HEK293 (cell line): ENCODE data around the gene ABCF1.
A peak's percentile ranks its signal among the peaks of the same experiment; 100 is the strongest.

ENCODE experiments used
- CTCF ChIA-PET: fragments of 350-600 bp; formaldehyde crosslinking; extraction: SDS; loops from one replicate; lab custom pipeline; 2021; ENCODE audit warnings: antibody characterized with exemption; lab: Yijun Ruan, JAX
- POLR2A ChIA-PET: fragments of 300-600 bp; formaldehyde crosslinking; extraction: SDS; loops from one replicate; lab custom pipeline; 2020; ENCODE audit warnings: antibody characterized with exemption, inconsistent platforms; lab: Yijun Ruan, JAX
- H3K27ac ChIP-seq: fragments of 200-500 bp; sonication (Bioruptor generic); 2 replicates; pipeline ENCODE4 v1.5.1; 2014; ENCODE audit warnings: low read depth, low read length, control low read depth, inconsistent platforms; ENCODE audit errors: extremely low read depth
- H3K36me3 ChIP-seq, 2 experiments: fragments of 200-500 bp in 1 of 2; sonication (Bioruptor generic) in 1 of 2; 1 replicate in 1 of 2; 2 replicates in 1 of 2; pipeline ENCODE4 v1.5.1; 2014 to 2017; ENCODE audit warnings: inconsistent platforms in 2 of 2, low read length in 2 of 2; ENCODE audit not compliant: control insufficient read depth in 2 of 2, insufficient read depth in 1 of 2
- H3K4me1 ChIP-seq: fragments of 200-500 bp; sonication (Bioruptor generic); 2 replicates; pipeline ENCODE4 v1.5.1; 2014; ENCODE audit warnings: mild to moderate bottlenecking, low read length, inconsistent platforms; ENCODE audit not compliant: control insufficient read depth, insufficient read depth
- H3K4me3 ChIP-seq: 2 replicates; pipeline ENCODE4 v1.5.1; 2011; ENCODE audit warnings: low read depth, mild to moderate bottlenecking, control low read depth, low read length, moderate library complexity
- H3K9me3 ChIP-seq: fragments of 200-500 bp; sonication (Bioruptor generic); 2 replicates; pipeline ENCODE4 v1.5.1; 2014; ENCODE audit warnings: low read depth, low read length, inconsistent platforms; ENCODE audit not compliant: control insufficient read depth, insufficient read depth
- BCL11B ChIP-seq: fragments of 450-650 bp; formaldehyde crosslinking; IDR thresholded peaks from 2 replicates; pipeline ENCODE4 v1.5.1; 2016; ENCODE audit warnings: low read depth, missing biosample characterization, missing genetic modification characterization
- EGR2 ChIP-seq: fragments of 450-650 bp; formaldehyde crosslinking; IDR thresholded peaks from 2 replicates; pipeline ENCODE4 v1.5.1; 2016; ENCODE audit warnings: low read depth, missing biosample characterization, missing genetic modification characterization
- GLIS2 ChIP-seq: fragments of 450-650 bp; formaldehyde crosslinking; IDR thresholded peaks from 2 replicates; pipeline ENCODE4 v1.5.1; 2016; ENCODE audit warnings: missing biosample characterization, missing genetic modification characterization
- HOXD13 ChIP-seq: sonication (generic); formaldehyde crosslinking; IDR thresholded peaks from 2 replicates; pipeline ENCODE4 v1.8.0; 2022; ENCODE audit warnings: missing genetic modification reagents, borderline replicate concordance
- MYNN ChIP-seq: fragments of 450-650 bp; formaldehyde crosslinking; IDR thresholded peaks from 2 replicates; pipeline ENCODE4 v1.5.1; 2016; ENCODE audit warnings: missing biosample characterization, missing genetic modification characterization, borderline replicate concordance
- REPIN1 ChIP-seq: fragments of 450-650 bp; formaldehyde crosslinking; IDR thresholded peaks from 2 replicates; pipeline ENCODE4 v1.5.1; 2017; ENCODE audit warnings: missing biosample characterization, missing genetic modification characterization, low read depth
- SP2 ChIP-seq: fragments of 450-650 bp; formaldehyde crosslinking; IDR thresholded peaks from 2 replicates; pipeline ENCODE4 v1.5.1; 2016; ENCODE audit warnings: missing biosample characterization, missing genetic modification characterization
- YY1 ChIP-seq: fragments of 450-650 bp; formaldehyde crosslinking; IDR thresholded peaks from 2 replicates; pipeline ENCODE4 v1.5.1; 2018; ENCODE audit warnings: missing biosample characterization, missing genetic modification characterization
- YY2 ChIP-seq: fragments of 450-650 bp; formaldehyde crosslinking; IDR thresholded peaks from 2 replicates; pipeline ENCODE4 v1.5.1; 2016; ENCODE audit warnings: missing biosample characterization, missing genetic modification characterization
- ZEB2 ChIP-seq: fragments of 450-650 bp; formaldehyde crosslinking; IDR thresholded peaks from 2 replicates; pipeline ENCODE4 v1.5.1; 2016; ENCODE audit warnings: missing biosample characterization, missing genetic modification characterization
- ZFHX2 ChIP-seq: fragments of 450-650 bp; formaldehyde crosslinking; conservative IDR thresholded peaks from 2 replicates; pipeline ENCODE4 v1.5.1; 2016; ENCODE audit warnings: missing biosample characterization, missing genetic modification characterization
- ZNF138 ChIP-seq: fragments of 450-650 bp; formaldehyde crosslinking; IDR thresholded peaks from 2 replicates; pipeline ENCODE4 v1.5.1; 2016; ENCODE audit warnings: missing biosample characterization, missing genetic modification characterization, borderline replicate concordance
- ZNF174 ChIP-seq: fragments of 450-650 bp; formaldehyde crosslinking; IDR thresholded peaks from 2 replicates; pipeline ENCODE4 v1.5.0; 2017; ENCODE audit warnings: missing biosample characterization, mild to moderate bottlenecking, missing genetic modification characterization
- ZNF175 ChIP-seq: fragments of 450-650 bp; formaldehyde crosslinking; IDR thresholded peaks from 2 replicates; pipeline ENCODE4 v1.5.1; 2016; ENCODE audit warnings: missing biosample characterization, missing genetic modification characterization
- ZNF24 ChIP-seq: fragments of 450-650 bp; formaldehyde crosslinking; IDR thresholded peaks from 2 replicates; pipeline ENCODE4 v1.5.1; 2016; ENCODE audit warnings: missing biosample characterization, missing genetic modification characterization
- ZNF248 ChIP-seq: fragments of 450-650 bp; formaldehyde crosslinking; IDR thresholded peaks from 2 replicates; pipeline ENCODE4 v1.5.1; 2017; ENCODE audit warnings: missing biosample characterization, missing genetic modification characterization
- ZNF350 ChIP-seq: fragments of 450-650 bp; formaldehyde crosslinking; IDR thresholded peaks from 2 replicates; pipeline ENCODE4 v1.5.0; 2017; ENCODE audit warnings: missing biosample characterization, mild to moderate bottlenecking, missing genetic modification characterization
- ZNF404 ChIP-seq: fragments of 450-650 bp; formaldehyde crosslinking; IDR thresholded peaks from 2 replicates; pipeline ENCODE4 v1.5.1; 2017; ENCODE audit warnings: missing biosample characterization, missing genetic modification characterization
- ZNF549 ChIP-seq: fragments of 450-650 bp; IDR thresholded peaks from 2 replicates; pipeline ENCODE4 v1.5.1; 2018; ENCODE audit warnings: missing biosample characterization, missing genetic modification characterization, mild to moderate bottlenecking, inconsistent platforms, moderate library complexity
- ZNF560 ChIP-seq: fragments of 450-650 bp; formaldehyde crosslinking; IDR thresholded peaks from 2 replicates; pipeline ENCODE4 v1.5.1; 2017; ENCODE audit warnings: missing biosample characterization, missing genetic modification characterization, borderline replicate concordance
- ZNF624 ChIP-seq: fragments of 450-650 bp; formaldehyde crosslinking; IDR thresholded peaks from 2 replicates; pipeline ENCODE4 v1.5.1; 2017; ENCODE audit warnings: missing biosample characterization, missing genetic modification characterization
- ZNF645 ChIP-seq: fragments of 450-650 bp; formaldehyde crosslinking; IDR thresholded peaks from 2 replicates; pipeline ENCODE4; 2016; ENCODE audit warnings: missing biosample characterization, missing genetic modification characterization
- ZNF670 ChIP-seq: fragments of 450-650 bp; formaldehyde crosslinking; IDR thresholded peaks from 2 replicates; pipeline ENCODE4 v1.5.1; 2016; ENCODE audit warnings: missing biosample characterization, missing genetic modification characterization, low read depth
- ZNF76 ChIP-seq: fragments of 450-650 bp; formaldehyde crosslinking; IDR thresholded peaks from 2 replicates; pipeline ENCODE4; 2016; ENCODE audit warnings: low read depth, missing biosample characterization, missing genetic modification characterization, borderline replicate concordance
- ZNF776 ChIP-seq: fragments of 450-650 bp; formaldehyde crosslinking; IDR thresholded peaks from 2 replicates; pipeline ENCODE4 v1.5.0; 2017; ENCODE audit warnings: missing biosample characterization, missing genetic modification characterization, borderline replicate concordance
- TF ChIP-seq, protein P1 (sequence below): fragments of 450-650 bp; formaldehyde crosslinking; IDR thresholded peaks from 2 replicates; pipeline ENCODE4 v1.5.1; 2016; ENCODE audit warnings: missing biosample characterization, missing genetic modification characterization
- TF ChIP-seq, protein P2 (sequence below): fragments of 450-650 bp; formaldehyde crosslinking; IDR thresholded peaks from 2 replicates; pipeline ENCODE4 v1.5.1; 2016; ENCODE audit warnings: missing biosample characterization, missing genetic modification characterization

ABCF1 gene

GRCh38 chr6:30626484-30627366 is 55.5 kb downstream of the ABCF1 start, which contains the start of gene ATAT1 (continued):
- TF ChIP-seq, protein P1, sequence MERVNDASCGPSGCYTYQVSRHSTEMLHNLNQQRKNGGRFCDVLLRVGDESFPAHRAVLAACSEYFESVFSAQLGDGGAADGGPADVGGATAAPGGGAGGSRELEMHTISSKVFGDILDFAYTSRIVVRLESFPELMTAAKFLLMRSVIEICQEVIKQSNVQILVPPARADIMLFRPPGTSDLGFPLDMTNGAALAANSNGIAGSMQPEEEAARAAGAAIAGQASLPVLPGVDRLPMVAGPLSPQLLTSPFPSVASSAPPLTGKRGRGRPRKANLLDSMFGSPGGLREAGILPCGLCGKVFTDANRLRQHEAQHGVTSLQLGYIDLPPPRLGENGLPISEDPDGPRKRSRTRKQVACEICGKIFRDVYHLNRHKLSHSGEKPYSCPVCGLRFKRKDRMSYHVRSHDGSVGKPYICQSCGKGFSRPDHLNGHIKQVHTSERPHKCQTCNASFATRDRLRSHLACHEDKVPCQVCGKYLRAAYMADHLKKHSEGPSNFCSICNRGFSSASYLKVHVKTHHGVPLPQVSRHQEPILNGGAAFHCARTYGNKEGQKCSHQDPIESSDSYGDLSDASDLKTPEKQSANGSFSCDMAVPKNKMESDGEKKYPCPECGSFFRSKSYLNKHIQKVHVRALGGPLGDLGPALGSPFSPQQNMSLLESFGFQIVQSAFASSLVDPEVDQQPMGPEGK (tag by site-specific recombination): peak; percentile 96
- TF ChIP-seq, protein P2, sequence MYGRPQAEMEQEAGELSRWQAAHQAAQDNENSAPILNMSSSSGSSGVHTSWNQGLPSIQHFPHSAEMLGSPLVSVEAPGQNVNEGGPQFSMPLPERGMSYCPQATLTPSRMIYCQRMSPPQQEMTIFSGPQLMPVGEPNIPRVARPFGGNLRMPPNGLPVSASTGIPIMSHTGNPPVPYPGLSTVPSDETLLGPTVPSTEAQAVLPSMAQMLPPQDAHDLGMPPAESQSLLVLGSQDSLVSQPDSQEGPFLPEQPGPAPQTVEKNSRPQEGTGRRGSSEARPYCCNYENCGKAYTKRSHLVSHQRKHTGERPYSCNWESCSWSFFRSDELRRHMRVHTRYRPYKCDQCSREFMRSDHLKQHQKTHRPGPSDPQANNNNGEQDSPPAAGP (tag by site-specific recombination): peak; percentile 87
- no peak for TF ChIP-seq ZNF174 (tag by site-specific recombination)
- no peak for TF ChIP-seq ZNF645 (tag by site-specific recombination)

DNA sequence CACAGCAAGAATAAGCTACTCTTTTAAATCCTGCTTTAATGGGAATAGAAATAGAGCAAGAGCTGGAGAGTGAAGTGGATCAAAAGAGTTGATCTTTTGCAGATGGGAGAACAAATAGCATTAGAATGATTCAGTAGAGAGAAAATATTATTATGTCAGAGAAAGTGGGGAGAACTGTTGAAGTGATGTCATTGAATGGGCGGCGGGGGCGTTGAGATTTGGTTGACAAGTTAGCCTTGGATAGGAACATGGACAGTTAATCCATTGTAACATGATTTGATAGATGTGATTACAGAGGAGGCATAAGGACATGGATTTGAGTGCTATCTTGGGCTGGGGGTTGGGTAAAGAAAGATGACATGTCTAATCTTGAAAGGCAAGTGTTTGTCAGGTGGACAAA is 64.6 kb downstream of the ABCF1 start:
- CTCF ChIA-PET: interaction anchor here (0.8 to 0.9 kb wide), 2 partner anchors 87 to 95 kb away, joined by 3 read pairs; no protein-coding TSS in a partner anchor
- no peak for TF ChIP-seq REPIN1 (tag by site-specific recombination)
- TF ChIP-seq ZFHX2 (tag by site-specific recombination): peak; percentile 43
- no peak for TF ChIP-seq ZNF404
- no peak for TF ChIP-seq MYNN (tag by site-specific recombination)
- no peak for TF ChIP-seq ZNF624 (tag by site-specific recombination)
- TF ChIP-seq EGR2 (tag by site-specific recombination): peak; percentile 69
- POLR2A ChIA-PET: interaction anchor here (0.7 to 0.9 kb wide), 3 partner anchors 15 to 420 kb away, joined by 3 to 4 read pairs (median 3); partner anchors contain the start of gene DHX16
- Histone ChIP-seq H3K36me3 (peaks cover 39 to 63% of the 10 kb centered on the region in 2 experiments), H3K4me1 (no peaks in the 10 kb centered on the region), H3K9me3 (no peaks in the 10 kb centered on the region), H3K27ac (no peak overlapping the region), H3K4me3 (no peak overlapping the region)

DNA sequence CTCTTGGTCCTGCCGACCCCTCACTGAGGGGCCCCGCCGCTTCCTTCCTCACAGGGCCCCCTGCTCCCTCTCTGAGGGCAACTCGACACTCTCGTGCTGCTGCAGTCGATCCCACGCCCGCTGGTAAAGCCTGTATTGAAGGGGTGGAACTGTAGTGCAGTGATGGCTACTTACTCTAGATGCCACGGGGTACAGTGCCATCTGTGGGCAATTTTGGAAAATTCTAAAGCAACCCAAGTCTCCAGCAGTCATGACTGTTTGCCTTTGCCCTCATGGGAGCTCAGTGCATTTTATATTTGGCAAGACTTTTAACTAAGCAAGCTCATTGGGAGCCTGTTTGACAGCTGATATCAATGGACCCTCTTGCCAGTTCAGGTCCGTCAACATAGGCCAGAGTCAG is 69.2 kb downstream of the ABCF1 start:
- CTCF ChIA-PET: interaction anchor here (0.7 kb wide), 1 partner anchor 15 kb away, joined by 4 read pairs; no protein-coding TSS in a partner anchor
- no peaks in the 10 kb centered on the region for H3K4me1 ChIP-seq
- no peaks in the 10 kb centered on the region for H3K9me3 ChIP-seq
- H3K36me3 ChIP-seq: peaks cover 31 to 70% of the 10 kb centered on the region in 2 experiments; a peak in 2 of 3 replicates
- no peak overlapping the region for H3K27ac ChIP-seq
- no peak overlapping the region for H3K4me3 ChIP-seq
- TF ChIP-seq ZNF76 (no peak), ZNF138 (tag by site-specific recombination) (no peak), GLIS2 (tag by site-specific recombination) (no peak), YY2 (tag by site-specific recombination) (no peak), ZNF248 (no peak), ZNF560 (tag by site-specific recombination) (no peak), ZNF404 (no peak), ZNF776 (tag by site-specific recombination) (no peak), ZNF549 (tag by site-specific recombination) (no peak), HOXD13 (no peak), ZNF24 (no peak), ZEB2 (tag by site-specific recombination) (no peak), ZNF350 (tag by site-specific recombination) (no peak), ZNF175 (tag by site-specific recombination) (no peak), YY1 (tag by site-specific recombination) (no peak), ZNF670 (tag by site-specific recombination) (no peak), SP2 (tag by site-specific recombination) (no peak), BCL11B (tag by site-specific recombination) (no peak)
- POLR2A ChIA-PET: interaction anchor here (0.6 to 0.9 kb wide), 3 partner anchors 25 to 428 kb away, joined by 3 to 4 read pairs (median 3); no protein-coding TSS in a partner anchor
